ENCODE results near the gene GPRIN2.
"Not testable (repeated sequence)": the region's sequence is repeated elsewhere in the genome, so short reads cannot be mapped to it uniquely, and the experiment has no call there.

DNA sequence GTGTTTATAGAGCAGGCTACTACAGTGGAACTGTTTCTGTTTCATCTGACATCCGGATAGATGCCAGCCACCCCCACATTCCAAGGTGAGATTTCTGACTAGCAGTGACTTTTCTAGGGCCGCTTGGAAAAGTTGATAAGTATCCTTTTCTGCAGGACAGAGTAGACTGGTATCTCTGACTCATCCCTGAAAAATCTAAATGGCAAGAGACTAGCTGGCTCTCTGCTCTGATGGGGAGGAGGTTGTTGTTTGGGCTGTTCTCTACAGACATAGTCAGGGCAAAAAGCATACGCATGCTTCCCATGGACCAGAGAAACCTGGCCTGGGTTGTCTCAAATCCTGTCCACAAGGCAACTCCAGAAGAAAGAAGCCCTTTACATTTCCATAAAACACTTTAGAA lies 33.1 kb upstream of the GPRIN2 start:
- not testable (repeated sequence) for TF ChIP-seq POLR2A (IDR thresholded peaks at IDR 0.05; ENCODE audit: low read length); GATA1 (IDR thresholded peaks at IDR 0.05; ENCODE audit: low read depth, low read length)

Data from erythroblast (primary cell).